IPS-NIHi7 (cell line): Measurements from ENCODE around the gene PPP2R3B.
A peak's percentile ranks its signal among the peaks of the same experiment; 100 is the strongest.
"Not testable (repeated sequence)": the region's sequence is repeated elsewhere in the genome, so short reads cannot be mapped to it uniquely, and the experiment has no call there.

Source experiments
- DNase-seq: peaks from one replicate; pipeline ENCODE4 v3.0.0; 2012; ENCODE audit warnings: mixed read lengths; ENCODE audit errors: extremely low spot score

The PPP2R3B gene

GRCh38 chrX:405149-405548 lies 18.4 kb upstream of the PPP2R3B start:
- DNase-seq, result no peak

- DNase-seq, result no peak
Observed at GRCh38 chrX:404656-405055, 17.9 kb upstream of the PPP2R3B start.

GRCh38 chrX:402857-403256 lies 16.1 kb upstream of the PPP2R3B start:
- DNase-seq, result no peak

GRCh38 chrX:400258-400657 lies 13.6 kb upstream of the PPP2R3B start:
- no peak for DNase-seq

- DNase-seq, result peak; percentile 47
Observed at GRCh38 chrX:397575-397974, 10.9 kb upstream of the PPP2R3B start.

- DNase-seq, result no peak
Observed at GRCh38 chrX:394830-395229, 8.1 kb upstream of the PPP2R3B start.

- no peak for DNase-seq
Observed at GRCh38 chrX:392575-392846, 5.8 kb upstream of the PPP2R3B start.

GRCh38 chrX:391717-392574 lies 5.2 kb upstream of the PPP2R3B start:
- DNase-seq, result no peak

- no peak for DNase-seq
Observed at GRCh38 chrX:390459-390858, 3.8 kb upstream of the PPP2R3B start.

GRCh38 chrX:389021-389441 lies 2.3 kb upstream of the PPP2R3B start:
- DNase-seq, result no peak

GRCh38 chrX:387729-388128 lies 1.0 kb upstream of the PPP2R3B start:
- DNase-seq, result no peak

GRCh38 chrX:386239-386767 lies 404 bp downstream of the PPP2R3B start:
- no peak for DNase-seq

- not testable (repeated sequence) for DNase-seq
Observed at GRCh38 chrX:385736-386135, 971 bp downstream of the PPP2R3B start.

- DNase-seq, result no peak
Observed at GRCh38 chrX:384861-385260, 1.8 kb downstream of the PPP2R3B start.

GRCh38 chrX:378443-378842 lies 8.3 kb downstream of the PPP2R3B start:
- DNase-seq, result no peak

GRCh38 chrX:376206-376605 lies 10.5 kb downstream of the PPP2R3B start:
- not testable (repeated sequence) for DNase-seq

- DNase-seq, result no peak
Observed at GRCh38 chrX:375181-376036, 11.3 kb downstream of the PPP2R3B start.

GRCh38 chrX:374596-374995 lies 12.1 kb downstream of the PPP2R3B start:
- DNase-seq, result no peak

- DNase-seq, result peak; percentile 78
Observed at GRCh38 chrX:373641-374471, 12.9 kb downstream of the PPP2R3B start.

- no peak for DNase-seq
Observed at GRCh38 chrX:372856-373640, 13.7 kb downstream of the PPP2R3B start.

GRCh38 chrX:371907-372306 lies 14.8 kb downstream of the PPP2R3B start:
- no peak for DNase-seq
